HG02852 (cell line): Measurements from ENCODE around the gene SNX6.
"Not testable (repeated sequence)": the region's sequence is repeated elsewhere in the genome, so short reads cannot be mapped to it uniquely, and the experiment has no call there.

Experiments used
- ATAC-seq: cut with Tn5 transposase; IDR thresholded peaks from one replicate; pipeline ENCODE4 v1.9.1; 2021; ENCODE audit warnings: mild to moderate bottlenecking, moderate library complexity; ENCODE audit not compliant: unreplicated experiment

SNX6 gene

DNA sequence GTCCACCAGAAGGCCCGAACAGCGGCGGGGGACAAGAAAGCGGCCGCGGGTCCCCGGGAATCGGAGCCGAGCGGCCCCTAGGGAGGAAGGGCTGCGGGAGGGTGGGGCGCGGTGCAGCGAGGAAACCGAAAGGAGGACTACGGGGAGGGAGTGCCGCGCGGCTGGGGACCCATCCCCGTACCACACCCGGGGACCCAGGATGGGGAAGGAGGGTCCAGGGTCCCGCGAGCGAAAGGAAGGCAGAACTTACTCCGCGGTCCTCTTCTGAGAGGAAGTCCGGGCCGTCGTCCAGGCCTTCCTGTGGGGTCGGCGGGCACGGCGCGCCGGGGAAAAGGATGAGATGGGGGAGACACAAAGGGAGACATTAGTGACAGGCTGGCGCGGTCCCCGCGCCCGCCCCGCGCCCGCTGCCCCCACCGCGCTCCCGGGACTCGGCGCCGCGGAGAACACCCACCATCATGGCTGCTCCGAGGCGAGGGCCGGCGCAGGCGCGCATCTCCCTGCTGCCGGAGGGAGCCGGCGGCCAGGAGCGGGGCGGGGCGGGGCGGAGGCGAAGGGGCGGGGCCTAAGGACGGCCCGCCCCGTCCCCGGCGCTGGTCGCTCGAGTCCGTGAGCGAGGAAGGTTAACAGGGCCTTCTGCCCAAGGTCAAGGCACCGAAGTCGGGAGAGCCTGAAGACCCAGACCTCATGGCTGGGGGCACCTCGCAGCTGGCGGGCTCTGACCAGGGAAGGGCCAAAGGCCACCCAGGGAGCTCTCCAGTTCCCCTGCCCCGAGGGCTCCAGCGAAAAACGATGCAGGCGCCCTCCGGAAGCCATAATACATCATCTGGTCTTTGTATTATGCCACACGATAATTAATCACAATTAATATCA is at the start of gene SNX6:
TSS of gene SNX6 (minus strand) at position 492 of the 873 bp plus-strand sequence. CDS start at position 460, 32 bp downstream.
- ATAC-seq = peak; percentile 93

DNA sequence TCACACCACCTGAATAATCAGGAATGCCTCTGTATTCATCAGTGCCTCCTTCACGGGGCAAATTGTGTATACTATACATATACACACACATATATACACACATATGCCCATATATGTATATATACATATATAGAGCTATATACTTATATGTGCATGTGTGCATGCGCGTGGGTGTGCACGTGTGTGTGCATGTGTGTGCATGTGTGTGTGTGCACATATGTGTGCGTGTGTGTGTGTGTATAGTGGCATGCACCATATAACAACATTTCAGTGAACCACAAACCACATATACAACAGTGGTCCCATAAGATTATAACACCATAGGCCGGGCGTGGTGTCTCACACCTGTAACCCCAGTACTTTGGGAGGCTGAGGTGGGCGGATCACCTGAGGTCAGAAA is 48.8 kb upstream of the SNX6 start:
- ATAC-seq = no peak

GRCh38 chr14:34678306-34678705 is 48.4 kb upstream of the SNX6 start:
- no peak for ATAC-seq

DNA sequence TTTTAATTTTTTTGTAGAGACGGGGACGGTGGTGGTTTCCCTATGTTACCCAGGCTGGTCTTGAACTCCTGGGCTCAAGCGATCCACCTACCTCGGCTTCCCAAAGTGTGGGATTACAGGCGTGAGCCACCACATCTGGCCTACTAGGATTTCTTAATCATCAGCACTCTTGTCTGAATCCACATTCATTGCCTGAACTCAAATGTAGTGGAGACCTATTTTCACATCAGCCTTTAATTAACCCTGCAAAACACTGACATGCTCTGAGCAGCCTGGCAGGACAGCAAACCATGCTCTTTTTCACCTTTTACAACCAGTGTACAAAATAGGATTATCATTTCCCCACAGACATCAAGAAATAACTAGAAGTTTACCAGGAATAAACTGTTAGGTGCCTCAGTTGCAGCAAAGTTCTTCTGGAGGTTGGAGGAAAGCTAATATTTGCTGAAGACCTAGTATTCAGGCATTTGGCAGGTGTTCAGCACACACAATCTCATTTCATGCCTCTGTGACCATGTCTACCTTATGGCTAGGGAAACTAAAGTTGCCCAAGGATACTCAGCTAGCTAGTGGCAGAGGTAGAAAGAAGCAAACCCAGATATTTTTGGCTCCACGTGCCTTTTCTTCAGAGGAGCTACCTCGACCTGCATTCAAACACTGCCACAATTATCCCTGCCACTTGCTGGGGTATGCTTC is 46.7 kb upstream of the SNX6 start:
- no peak for ATAC-seq

GRCh38 chr14:34673702-34674101 is 43.8 kb upstream of the SNX6 start:
- no peak for ATAC-seq

GRCh38 chr14:34671716-34672115 is 41.8 kb upstream of the SNX6 start:
- no peak for ATAC-seq

DNA sequence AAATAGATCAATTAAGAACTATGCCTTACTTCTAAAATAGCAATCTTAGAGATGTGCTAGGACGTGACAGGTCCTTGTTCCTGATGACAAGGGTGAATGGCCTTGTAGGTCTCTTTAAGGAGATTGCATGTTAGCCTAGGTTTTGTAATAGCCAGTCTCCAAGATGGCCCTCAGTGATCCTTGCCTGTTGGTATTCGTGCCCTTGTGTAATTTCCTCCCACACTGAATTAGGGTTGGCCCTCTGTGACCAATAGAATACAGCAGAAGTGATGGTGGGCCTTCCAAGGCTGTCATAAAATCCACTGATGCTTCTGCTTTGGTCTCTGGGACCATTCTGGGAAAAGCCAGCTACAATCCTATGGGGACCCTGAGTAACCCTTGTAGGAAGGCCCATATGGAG is 38.2 kb upstream of the SNX6 start:
- no peak for ATAC-seq

GRCh38 chr14:34667007-34667406 is 37.1 kb upstream of the SNX6 start:
- ATAC-seq = no peak

DNA sequence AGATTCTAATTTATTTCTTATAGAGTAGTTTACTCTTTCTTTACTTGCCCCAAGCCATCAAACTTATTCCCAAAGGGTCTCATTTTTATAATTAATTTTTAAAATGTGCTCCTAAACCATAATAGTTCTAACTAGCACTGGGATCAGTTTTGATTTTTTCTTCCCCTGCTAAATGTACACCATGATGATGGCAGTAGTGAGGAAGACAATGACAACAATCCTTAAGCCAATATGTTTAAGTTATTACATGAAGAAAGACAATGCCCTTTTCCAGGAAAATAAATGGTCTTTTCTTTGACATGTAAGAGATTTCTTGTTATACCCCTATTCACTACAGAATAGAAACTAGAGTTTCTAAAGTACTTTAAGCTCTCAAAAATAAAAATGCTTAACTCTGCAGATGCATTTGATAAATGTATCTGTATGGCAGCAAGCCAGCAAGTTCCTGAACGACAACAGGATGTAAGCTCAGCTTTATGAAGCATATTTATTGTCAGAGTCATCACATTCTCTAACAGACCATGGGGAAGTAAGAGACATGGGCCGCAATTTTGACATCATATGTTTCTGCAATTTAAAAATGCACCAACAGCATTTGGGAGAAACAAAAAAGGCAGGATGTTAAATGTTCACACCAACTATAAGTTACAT is 36.0 kb upstream of the SNX6 start:
- no peak for ATAC-seq

GRCh38 chr14:34662561-34663088 is 32.7 kb upstream of the SNX6 start:
- no peak for ATAC-seq

DNA sequence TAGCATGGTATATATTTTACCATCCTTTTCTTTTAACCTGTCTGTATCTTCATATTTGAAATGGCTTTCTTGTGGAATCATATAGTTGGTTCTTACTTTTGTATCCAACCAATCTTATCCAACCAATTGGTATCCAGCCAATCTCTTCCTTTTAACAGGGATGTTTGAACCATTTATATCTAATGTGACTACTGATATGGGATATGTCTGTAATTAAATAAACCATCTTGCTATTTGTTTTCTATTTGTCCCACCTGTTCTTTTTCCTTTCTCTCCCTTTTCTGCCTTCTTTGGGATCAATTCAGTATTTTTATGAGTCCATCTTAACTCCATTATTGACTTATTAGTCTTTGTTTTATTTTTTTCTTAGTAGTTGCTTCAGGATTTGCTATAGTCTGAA is 30.8 kb upstream of the SNX6 start:
- ATAC-seq = no peak

GRCh38 chr14:34655959-34656358 is 26.0 kb upstream of the SNX6 start:
- no peak for ATAC-seq

DNA sequence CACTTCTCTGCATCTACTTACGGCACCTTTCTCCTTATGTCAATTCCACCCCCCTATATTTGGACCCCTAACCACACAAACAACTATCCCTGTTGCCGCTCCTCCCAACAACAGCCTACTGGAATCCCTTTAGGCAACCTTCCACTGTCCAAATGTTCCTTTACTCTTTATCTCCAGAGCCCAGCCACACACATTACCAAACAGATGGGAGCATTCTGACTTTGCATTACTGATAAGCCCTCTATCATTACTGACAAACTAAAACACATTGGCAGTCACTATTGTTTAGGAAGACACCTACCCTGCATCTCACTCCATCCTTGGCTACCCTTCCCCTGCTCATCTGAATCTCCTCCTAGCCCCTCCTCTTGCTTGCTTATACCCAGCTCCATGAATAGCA is 23.1 kb upstream of the SNX6 start:
- ATAC-seq = not testable (repeated sequence)

GRCh38 chr14:34652348-34652747 is 22.4 kb upstream of the SNX6 start:
- not testable (repeated sequence) for ATAC-seq

DNA sequence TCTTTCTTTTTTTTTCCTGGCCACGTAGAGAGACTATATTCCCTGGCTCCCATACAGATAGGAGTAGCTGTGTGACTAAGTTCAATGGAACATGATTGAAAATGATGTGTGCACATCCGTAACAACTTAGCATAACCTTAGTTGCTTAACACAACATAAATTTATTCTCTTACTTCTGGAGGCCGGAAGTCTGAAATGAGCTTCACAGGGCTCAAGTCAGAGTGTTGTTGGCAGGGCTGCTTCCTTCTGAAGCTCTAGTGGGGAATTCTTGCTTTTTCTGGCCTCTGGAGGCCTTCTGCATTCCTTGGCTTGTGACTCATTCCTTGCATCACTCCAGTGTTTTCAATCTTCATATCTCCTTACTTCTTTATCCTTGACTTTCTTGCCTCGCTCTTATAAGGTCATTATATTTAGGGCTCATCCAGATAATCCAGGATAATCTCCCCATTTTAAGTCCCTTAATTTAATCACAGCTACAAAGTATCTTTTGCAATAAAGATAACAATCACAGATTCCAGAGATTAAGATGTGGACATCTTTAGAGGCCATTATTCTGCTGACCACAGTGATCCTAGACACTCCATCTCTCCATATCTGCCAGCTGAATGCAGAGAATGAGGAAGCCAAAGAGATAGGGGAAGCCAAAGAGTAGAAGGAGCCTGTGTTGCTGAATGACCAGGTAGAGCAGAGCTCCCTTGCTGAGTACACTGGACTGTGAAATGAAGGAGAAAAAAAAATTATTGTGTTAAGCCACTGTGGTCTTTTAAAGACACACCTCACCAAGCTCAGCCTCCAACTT is 21.0 kb upstream of the SNX6 start:
- ATAC-seq = no peak

DNA sequence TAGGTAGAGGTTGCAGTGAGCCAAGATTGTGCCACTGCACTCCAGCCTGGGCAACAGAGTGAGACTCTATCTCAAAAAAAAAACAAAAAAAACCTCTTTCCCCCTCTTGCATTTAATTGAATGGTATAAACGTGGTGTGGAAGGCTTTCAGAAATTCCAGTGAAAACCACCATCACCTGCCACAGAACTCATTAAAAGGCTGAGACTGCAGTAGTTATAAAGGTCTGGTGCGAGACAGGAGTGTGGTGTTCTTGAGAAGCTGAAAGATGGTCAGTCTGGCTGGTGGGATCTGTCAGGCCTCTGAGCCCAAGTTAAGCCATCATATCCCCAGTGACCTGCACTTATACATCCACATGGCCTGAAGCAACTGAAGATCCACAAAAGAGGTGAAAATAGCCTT is 20.1 kb upstream of the SNX6 start:
- not testable (repeated sequence) for ATAC-seq

- ATAC-seq = no peak
Measured at GRCh38 chr14:34649344-34649743, 19.4 kb upstream of the SNX6 start.

- no peak for ATAC-seq
Measured at GRCh38 chr14:34646570-34647255, 16.8 kb upstream of the SNX6 start.

DNA sequence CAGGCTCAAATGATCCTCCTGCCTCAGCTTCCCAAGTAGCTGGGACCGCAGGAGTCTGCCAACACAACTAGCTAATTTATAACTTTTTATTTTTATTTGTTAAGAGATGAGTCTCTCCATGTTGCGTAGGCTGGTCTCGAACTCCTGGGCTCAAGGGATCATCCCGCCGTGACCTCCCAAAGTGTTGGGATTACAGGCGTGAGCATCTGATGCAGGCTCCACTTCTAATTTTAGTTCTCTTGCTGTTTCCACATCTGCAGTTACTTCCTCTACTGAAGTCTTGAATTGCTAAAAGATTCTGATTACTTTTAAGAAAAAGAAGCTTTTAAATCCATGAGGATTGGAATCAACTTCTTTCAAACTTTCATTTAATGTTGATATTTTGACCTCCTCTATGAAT is 13.4 kb upstream of the SNX6 start:
- ATAC-seq = no peak

GRCh38 chr14:34642595-34642994 is 12.6 kb upstream of the SNX6 start:
- ATAC-seq = no peak
